Panc1 (cell line): ENCODE data around the gene ZKSCAN3.

ENCODE experiments used
- POLR2AphosphoS5 ChIP-seq: IDR thresholded peaks from 2 replicates; pipeline ENCODE4 v1.6.1; 2012; ENCODE audit warnings: mild to moderate bottlenecking, low read depth, low read length, moderate library complexity
- SIN3A ChIP-seq: IDR thresholded peaks from 2 replicates; pipeline ENCODE4 v1.6.1; 2012; ENCODE audit warnings: low read depth, mild to moderate bottlenecking, low read length, moderate library complexity, borderline replicate concordance; ENCODE audit not compliant: insufficient read depth
- TCF7L2 ChIP-seq: IDR thresholded peaks from 2 replicates; pipeline ENCODE4 v1.6.1; 2011; ENCODE audit warnings: mild to moderate bottlenecking, low read depth, low read length, inconsistent platforms
- TF ChIP-seq, protein P1 (sequence below): fragments of 450-650 bp; IDR thresholded peaks from 2 replicates; pipeline ENCODE4 v1.5.1; 2017; ENCODE audit warnings: mild to moderate bottlenecking

DNA sequence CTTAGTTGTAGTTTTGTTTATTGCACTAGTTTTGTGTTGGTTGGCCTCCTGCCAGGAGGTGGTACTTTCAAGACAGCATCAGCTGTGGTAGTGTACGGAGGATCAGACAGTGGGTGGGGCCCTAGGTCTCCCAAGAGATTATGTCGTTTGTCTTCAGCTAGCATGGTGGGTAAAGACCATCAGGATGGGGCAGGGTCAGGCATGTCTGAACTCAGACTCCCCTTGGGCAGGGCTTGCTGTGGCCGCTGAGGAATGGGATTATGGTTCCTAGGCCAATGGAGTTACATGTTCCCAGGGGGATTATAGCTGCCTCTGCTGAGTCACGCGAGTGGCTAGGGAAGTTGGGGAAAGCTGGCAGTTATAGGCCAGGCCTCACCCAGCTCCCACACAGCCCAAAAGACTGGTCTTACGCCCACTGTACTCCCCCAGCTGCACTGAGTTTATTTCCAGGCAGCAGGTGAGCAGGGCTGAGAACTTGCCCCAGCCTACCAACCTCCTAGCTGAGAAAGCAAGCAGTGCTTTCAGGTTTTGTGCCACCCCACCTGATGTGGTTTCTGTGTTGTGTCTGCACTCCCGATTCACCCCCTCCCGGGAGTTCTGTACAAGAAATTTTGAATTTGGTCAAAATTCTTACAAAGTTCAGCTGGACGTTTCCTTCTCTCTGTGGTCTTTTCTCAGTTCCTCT is 38.5 kb upstream of the ZKSCAN3 start:
- no peak for TF ChIP-seq TCF7L2
- TF ChIP-seq, protein P1, sequence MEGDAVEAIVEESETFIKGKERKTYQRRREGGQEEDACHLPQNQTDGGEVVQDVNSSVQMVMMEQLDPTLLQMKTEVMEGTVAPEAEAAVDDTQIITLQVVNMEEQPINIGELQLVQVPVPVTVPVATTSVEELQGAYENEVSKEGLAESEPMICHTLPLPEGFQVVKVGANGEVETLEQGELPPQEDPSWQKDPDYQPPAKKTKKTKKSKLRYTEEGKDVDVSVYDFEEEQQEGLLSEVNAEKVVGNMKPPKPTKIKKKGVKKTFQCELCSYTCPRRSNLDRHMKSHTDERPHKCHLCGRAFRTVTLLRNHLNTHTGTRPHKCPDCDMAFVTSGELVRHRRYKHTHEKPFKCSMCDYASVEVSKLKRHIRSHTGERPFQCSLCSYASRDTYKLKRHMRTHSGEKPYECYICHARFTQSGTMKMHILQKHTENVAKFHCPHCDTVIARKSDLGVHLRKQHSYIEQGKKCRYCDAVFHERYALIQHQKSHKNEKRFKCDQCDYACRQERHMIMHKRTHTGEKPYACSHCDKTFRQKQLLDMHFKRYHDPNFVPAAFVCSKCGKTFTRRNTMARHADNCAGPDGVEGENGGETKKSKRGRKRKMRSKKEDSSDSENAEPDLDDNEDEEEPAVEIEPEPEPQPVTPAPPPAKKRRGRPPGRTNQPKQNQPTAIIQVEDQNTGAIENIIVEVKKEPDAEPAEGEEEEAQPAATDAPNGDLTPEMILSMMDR, result no peak
- no peak for TF ChIP-seq POLR2AphosphoS5
- no peak for TF ChIP-seq SIN3A
